LNCAP (cell line): ENCODE data around the gene HGS.

Source experiments
- TF ChIP-seq, protein P1 (sequence below): fragments of 450-650 bp; IDR thresholded peaks from 2 replicates; pipeline ENCODE4 v1.5.1; 2017; ENCODE audit warnings: mild to moderate bottlenecking

The HGS gene

DNA sequence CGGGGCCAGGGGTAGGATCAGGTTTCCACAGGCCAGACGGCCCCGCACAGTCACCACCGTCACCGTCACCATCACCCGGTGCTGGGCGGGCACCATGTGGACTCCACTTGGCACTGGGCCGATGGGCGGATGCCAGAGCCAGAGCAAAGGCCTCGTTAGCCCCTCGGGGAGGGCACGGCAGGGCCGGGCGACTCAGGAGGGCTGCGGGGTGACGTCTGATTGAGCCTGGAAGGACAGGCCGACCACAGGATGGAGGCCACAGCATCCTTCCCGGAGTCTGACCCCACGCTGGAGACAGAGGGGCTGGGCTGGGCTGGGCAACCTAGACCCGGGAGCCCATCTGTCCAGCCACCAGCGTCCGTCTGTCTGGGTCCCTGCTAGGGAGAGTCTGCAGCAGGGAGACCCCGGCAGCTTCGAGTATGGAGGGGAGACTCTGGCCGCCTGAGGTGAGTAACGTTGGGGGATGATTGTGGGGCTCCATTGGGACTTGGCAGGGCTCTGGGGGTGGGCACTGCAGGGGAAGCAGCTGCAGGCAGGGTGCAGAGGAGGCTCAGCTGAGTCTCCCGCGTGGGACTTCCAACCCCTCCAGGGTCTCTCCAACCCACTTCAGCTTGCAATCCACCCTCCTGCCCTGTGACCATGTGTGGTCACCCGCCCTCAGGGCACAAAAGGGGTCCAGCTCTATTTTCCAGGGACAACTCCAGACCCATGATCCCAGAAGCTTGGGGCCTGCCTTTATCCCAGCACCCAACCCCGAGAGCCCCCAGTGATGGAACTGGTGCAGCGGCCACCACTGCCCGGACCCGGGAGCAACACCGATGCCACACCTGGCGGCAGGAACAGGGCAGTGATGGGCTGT lies 50.8 kb downstream of the HGS start:
- TF ChIP-seq, protein P1, sequence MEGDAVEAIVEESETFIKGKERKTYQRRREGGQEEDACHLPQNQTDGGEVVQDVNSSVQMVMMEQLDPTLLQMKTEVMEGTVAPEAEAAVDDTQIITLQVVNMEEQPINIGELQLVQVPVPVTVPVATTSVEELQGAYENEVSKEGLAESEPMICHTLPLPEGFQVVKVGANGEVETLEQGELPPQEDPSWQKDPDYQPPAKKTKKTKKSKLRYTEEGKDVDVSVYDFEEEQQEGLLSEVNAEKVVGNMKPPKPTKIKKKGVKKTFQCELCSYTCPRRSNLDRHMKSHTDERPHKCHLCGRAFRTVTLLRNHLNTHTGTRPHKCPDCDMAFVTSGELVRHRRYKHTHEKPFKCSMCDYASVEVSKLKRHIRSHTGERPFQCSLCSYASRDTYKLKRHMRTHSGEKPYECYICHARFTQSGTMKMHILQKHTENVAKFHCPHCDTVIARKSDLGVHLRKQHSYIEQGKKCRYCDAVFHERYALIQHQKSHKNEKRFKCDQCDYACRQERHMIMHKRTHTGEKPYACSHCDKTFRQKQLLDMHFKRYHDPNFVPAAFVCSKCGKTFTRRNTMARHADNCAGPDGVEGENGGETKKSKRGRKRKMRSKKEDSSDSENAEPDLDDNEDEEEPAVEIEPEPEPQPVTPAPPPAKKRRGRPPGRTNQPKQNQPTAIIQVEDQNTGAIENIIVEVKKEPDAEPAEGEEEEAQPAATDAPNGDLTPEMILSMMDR = no peak

DNA sequence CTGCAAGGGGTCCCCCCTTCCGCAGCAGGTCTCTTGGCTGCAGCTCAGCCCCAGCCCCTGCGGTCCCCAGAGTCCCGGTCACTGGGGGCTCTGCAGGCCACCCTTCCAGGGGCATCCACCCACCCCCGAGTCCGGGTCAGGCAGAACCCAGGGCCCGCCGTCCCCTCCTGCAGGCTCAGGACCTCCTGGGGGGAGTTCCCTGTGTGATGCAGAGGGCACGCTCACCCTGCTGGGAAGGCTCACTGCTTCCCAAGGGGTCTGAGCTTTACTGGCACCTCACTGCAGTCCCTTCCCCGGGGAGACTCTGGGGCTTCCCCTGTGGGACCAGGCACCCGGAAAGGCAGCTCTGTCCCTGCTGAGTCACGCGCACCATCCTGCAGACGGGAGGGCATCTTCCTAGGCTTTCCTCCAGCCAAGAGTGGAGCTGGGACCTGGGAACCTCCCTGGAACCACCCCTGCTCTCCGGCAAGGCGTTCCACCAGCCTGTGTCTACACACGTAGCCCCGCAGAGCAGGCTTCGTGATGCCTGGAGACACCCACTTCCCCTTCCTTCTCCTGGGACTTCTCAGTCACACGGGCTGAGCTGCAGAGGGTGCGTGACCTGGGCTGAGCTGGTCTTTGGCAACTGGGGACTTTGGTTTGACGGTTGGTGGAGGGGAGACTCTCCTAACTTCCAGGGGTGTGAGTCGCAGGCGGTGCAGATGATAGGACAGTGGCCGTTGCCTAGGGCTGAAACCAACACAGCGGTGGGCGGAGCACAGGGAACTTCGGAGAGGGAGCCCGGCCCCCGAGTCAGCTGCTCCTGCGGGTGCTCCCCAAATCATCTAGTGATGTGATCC lies 51.7 kb downstream of the HGS start:
- TF ChIP-seq, protein P1 = no peak

DNA sequence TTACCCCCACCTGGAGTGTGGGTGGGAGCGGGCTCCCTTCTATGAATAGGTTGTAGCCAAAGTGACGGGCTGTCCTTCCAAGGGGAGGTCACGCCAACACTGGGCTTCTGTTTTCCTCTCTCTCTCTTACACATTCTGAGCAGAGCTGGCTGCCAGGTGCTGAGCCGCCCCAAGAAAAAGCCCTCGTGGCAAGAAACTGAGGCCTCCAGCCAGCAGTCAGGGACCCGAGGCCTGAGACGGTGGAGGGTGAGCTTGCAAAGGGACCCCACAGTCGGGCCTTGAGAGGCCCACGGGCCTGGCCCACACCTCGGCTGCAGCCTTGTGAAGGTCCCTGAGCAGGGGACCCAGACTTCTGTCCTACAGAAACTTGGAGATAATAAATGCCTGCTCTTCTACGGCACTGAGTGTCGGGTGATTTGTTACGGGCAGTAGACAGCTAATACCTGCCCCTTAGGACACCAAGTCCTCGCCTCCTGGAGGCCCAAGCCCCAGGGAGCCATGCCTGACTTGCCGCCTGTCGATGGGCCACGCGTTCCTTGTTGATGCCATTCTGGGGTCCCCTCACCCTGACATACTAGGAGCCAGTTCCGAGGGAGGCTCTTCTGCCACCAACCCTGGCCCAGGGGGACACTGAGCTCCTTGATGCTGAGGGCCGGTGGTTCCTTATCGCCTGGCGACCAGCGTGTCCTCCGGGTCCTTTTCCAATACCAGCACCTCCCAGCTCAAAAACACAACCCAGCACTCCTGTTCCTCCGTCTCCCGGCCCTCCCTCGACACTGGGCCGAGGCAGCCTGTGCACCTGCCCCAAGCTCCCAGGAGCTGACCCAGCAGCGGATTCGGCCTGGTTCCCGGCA lies 54.4 kb downstream of the HGS start:
- TF ChIP-seq, protein P1 = no peak

DNA sequence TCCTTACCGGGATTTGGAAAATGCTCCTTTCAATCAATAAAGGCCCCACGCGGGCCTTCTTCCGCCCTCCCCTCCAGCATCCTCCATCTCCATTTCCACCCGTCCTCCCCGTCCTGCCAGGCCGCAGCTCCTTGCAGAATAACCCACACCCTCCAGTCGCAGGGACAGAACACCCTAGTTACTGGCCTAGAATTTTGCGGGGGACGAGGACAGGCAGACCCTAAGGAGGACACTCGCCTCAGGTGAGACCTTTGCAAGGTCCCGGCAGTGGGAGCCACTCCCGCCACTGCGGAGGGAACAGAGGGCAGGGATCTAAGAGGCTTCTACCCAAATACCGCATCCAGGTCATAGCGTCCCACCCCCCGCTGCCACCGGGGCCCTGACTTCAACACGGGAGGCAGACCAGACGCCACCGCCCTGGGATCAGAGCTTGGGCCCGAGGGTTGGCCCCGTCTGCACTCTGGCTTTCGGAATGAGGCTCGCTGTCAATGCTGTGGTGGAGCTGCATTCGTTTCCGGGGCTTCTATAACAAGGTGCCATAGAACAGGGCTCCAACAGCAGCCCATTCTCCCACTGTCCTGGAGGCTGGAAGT lies 55.1 kb downstream of the HGS start:
- TF ChIP-seq, protein P1 = no peak

DNA sequence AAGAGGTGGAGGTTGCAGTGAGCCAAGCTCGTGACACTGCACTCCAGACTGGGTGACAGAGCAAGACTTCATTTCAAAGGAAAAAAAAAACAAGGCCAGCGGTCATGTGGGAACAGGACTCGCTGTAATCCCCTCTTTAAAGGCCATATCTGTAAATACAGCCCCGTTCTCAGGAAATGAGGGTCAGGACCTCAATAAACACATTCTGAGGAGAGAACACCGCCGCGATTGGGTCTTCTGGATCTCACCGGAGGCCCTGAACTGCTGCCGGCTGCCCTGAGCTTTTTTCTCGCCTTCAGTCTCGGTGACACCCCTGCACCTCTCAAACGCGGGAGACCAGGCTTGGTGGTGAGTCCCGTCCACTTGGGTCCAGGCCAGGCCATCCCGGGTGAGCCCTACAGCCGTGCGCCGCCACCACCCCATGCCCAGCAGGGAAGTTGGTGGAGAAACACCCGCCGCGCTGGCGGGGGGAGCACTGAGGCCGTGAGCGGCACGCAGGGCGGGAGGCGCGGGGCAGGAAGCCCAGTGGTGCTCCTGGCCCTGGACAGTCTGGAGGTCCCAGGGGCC lies 56.7 kb downstream of the HGS start:
- TF ChIP-seq, protein P1 = no peak

DNA sequence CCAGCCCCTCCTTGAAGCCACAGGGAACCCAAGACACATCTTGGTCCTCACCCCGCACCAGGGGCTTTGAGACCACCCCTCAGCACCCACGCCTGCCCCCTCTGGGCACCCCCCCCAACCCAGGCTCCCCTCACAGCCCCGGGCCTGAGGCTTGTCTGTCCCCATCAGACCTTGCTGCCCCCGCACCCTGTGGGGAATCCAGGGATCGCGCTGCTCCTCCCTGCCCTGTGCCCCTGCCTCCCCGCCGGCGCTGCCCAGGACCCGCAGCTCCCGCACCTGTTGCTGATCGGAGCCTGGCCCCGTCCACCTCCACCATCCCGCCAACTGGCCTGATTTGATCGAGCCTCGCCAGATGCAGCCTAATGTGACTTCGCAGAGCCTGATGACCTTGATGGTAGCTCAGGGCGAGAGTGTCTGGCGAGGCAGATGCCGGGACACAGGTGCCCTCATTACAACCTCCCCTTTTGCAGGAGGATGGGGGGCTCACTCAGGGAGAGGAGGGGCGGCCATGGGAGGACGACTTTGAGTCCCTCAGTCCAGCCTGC lies 57.3 kb downstream of the HGS start:
- TF ChIP-seq, protein P1 = no peak
